CD4-positive, alpha-beta T cell treated with Interleukin-2 at 100 ng/mL for 4 hours (primary cell): ENCODE data around the gene TTLL12.
A peak's percentile ranks its signal among the peaks of the same experiment; 100 is the strongest.

ENCODE experiments used
- DNase-seq: peaks from one replicate; pipeline ENCODE4 v3.0.0-alpha.2; 2020; ENCODE audit warnings: low spot score

The TTLL12 gene

DNA sequence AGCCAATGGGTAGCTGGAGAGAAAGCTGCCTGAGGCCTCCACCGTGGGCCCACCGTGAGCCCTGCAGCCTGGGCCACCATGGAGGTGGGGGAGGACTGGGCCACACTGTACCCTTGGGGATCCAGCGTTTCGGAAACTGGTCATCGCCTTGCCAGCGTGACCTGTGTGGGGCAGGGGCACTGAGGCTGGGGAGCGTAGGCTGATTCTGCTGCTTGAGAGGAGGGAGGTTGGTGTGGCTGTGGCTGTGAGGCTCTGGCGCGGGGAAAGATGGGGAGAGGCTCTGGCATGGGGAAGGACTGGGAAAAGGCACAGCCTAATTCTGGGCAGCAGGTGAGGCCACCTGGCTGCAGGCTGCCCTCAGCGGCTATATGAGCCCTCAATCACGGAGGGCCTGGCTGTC is 12.6 kb upstream of the TTLL12 start:
- DNase-seq = no peak

DNA sequence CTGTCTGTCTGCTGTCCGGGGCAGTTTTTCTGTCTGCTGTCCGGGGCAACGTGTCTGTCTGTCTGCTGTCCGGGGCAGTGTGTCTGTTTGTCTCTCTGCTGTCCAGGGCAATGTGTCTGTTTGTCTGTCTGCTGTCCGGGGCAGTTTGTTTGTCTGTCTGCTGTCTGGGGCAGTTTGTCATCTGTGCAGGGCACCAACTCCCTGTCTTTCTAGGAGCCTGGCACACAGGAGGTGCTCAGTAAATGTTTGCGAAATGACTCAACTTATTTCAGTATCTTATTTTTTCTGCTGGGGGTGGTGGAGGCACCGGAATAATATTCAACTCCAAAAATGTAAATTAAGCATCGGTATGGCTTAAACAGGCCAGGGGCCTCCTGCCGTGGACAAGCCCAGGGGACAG is 12.0 kb upstream of the TTLL12 start:
- no peak for DNase-seq

DNA sequence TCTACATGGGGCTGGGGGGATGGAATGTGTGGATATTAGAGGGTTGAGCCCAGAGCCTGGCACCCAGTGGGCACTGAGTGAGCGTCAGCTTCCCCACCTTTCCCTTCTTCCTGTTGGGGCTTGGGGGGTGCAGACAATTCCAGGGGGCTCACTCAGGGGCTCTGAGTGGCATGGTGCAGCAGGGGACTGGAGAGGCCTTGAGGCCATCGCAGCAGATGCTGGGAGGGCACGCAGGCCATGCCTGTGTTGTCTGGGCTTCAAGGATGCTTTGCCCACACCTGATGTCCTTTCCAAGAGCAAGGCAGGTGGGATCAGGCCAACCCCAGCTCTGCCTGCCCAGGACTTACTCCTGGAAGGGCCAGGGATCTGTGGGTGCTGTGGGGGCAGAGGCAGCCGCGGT is 11.2 kb upstream of the TTLL12 start:
- DNase-seq = no peak

DNA sequence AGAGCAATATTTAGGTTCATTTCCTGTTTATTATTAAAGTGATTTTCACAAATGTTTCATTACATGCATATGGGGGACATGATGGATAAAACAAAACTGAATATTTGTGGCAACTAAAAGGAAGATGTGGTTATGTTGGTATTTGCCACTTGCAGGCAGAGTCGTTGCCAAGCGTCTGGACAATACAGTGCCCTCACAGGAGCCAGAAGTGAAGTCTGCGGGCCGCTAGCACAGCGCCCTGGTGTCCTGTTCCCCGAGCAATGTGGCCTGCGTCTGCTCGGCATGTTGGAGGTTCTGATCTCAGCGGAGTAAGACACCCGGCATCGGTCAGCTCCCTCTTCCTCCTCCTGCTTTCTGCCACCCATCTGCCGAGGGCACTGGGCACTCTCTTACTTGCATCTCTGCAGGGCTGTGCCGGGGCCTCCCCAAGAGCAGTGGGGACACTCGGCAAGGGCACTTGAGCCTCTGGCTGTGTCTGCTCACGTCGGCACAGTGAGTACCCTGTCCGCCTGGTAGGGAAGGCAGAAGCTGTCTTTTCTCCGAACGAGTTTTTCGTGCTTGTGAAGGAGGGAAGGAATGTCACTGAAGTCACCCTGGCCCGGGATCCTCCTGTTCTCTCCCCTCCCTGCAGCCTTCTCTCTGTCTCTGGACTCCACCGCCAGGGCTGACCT is 10.5 kb upstream of the TTLL12 start:
- DNase-seq = no peak

- DNase-seq = no peak
Observed at GRCh38 chr22:43191831-43192230, 4.9 kb upstream of the TTLL12 start.

DNA sequence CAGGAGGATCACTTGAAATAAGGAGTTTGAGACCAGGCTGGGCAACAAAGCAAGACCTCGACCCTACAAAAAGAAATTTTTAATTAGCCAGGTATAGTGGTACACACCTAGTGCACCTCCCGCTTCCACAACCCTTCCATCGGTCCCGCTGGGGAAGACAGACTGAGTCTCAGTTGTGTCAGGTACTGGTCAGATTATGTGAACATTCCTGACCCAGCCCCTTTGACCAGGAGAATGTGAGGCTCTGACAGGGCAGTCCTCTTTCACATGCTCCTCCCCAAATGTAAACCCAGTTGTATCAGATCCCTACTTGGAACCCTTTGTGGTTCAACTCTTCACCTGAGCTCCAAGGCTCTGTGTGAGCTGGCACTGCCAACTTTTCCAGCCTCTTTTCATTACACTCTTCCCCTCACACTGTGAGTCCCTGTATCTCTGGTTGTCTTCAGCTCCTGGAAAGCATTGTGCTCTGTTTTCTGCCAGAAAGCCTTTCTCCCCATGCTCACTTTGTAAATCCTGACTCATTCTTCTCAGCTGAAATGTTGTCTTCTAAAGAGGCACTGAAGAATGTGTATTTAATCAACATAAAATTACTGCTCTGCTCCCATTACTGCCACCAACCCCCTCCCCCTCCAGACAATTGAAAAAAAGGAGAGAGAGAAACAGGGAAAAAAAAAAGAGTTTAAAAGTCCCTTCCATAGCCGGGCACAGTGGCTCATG is 2.1 kb upstream of the TTLL12 start:
- no peak for DNase-seq

GRCh38 chr22:43187171-43188099 is 501 bp upstream of the TTLL12 start:
- peak; percentile 97 for DNase-seq

DNA sequence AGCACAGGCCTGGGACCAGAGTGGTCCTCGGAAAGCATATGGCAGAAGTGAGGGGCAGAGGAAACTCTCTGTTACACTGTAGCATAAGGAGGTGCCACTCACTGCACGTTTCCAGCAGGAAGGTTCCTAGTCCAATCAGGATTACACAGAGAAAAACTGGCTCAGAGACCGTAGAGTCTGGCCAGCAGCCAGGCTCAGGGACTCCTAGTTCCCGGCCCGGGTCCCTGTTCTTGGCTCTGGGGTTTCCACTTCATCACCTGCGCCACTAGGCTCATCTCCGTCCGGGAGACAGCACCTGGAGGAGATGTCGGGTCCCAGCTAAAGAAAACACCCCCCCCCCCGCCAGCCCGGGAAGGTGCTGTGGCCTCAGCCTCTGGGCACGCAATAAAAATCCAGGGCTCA is 1.1 kb downstream of the TTLL12 start:
- no peak for DNase-seq

- no peak for DNase-seq
Observed at GRCh38 chr22:43183496-43184277, 3.2 kb downstream of the TTLL12 start.

DNA sequence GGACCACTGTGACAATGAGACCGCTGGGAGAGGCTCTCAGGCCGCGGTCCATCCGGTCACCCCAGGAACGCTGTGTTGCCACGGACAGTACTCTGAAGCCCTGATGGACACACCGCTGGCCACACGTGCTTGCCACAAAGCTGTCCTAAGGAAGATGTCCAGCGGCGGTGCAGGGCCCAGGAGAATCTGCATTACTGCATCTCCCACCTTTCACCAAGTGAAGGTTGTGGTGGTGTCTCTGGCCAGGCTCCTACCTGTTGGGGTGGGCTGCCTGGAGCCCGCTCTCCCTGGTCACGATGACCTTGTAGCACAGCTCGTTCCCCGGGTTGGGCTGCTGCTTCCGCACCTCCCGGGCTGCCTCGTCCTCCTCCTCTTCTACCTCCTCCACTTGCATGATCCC is 4.2 kb downstream of the TTLL12 start:
- no peak for DNase-seq

DNA sequence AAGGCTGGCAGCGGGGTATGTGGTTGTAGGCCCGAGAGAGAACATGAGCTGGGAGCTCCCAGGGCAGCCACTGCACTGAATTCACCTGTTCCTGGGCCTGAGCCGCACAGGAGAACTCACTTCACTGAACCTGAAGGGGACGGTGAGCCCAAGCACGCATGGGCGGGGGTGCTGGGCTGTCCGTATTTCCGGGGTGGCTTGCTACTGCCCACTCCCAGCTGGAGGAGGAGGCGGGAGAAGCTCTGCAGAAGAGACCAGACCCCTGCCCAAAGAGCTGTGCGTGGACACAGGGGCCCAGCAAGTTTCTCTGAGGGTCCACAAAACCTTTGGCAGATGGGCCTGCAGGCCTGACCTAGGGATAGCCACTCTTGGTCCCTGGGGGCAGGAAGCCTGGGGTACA is 4.8 kb downstream of the TTLL12 start:
- DNase-seq = no peak

DNA sequence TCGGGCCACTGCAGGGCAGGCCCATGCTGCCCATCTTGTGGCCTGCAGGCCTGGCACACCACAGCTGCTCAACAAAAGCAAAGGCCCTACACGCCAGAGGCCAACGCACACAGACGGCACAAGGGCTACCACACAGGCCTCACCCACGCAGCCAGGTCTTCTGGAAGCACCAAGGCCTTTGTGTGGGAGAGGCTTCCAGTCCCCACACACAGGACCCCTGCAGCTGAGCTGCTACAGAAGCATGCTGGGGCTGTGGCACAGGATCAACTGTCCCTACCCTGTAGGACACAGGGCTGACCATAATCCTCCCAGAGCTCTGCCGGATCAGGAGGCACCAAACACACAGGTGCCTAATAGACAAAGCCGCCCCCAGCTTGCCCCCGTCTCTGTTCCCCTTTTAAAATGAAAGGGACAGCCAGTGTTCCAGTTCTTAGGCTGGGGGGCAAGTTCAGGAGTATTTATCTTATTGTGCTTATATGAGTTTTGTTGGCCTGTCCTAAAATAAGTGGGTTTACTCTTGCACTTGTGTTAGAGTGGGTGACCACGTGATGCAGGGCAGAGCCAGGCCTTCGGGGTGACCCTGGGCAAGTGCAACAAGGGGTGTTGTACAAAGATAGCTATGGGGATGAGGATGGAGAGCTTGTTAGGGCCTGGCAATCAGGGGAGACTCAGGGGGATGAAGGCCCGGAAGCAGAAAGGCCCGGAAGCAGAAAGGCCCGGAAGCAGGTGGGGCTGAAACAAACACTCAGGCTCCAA is 5.4 kb downstream of the TTLL12 start:
- no peak for DNase-seq

GRCh38 chr22:43180670-43181069 is 6.3 kb downstream of the TTLL12 start:
- DNase-seq = no peak

- DNase-seq = no peak
Observed at GRCh38 chr22:43179911-43180195, 7.1 kb downstream of the TTLL12 start.

DNA sequence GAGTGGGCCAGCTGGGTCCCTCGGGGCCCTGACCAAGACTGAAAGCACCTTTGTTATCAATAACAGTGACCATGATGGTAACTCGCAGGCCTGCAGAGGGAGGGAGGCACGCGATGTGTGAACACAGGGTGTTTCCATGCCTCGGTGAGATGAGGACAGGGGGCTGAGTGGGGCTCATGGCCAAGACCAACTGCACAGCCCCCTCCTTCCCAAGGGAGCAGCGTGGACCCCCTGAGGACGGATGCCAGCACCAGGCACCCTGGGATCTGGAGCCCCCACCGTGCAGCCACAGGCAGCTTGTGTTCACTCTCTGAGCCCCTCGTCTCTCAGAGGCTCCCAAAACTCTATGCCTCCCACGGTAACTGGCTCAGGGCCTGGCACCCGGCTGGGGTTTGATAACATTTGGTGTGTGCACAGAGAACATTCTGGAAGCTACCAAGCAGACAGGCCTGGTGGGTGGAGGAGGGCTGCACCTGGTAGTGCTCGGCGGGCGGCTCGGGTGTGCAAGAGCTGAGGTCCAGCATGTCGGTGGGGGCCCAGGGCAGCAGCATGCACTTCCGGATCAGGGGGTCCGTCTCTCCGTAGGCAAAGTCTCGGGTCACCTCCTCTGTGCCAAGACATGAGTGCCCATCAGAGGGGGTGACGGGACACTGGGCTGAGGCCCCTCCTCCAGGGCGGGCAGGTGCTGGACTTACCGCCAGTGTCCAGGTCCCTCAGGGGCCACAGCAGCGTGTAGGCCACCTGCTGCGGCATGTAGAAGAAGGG is 7.6 kb downstream of the TTLL12 start:
- no peak for DNase-seq

- DNase-seq = no peak
Observed at GRCh38 chr22:43177479-43177878, 9.5 kb downstream of the TTLL12 start.

DNA sequence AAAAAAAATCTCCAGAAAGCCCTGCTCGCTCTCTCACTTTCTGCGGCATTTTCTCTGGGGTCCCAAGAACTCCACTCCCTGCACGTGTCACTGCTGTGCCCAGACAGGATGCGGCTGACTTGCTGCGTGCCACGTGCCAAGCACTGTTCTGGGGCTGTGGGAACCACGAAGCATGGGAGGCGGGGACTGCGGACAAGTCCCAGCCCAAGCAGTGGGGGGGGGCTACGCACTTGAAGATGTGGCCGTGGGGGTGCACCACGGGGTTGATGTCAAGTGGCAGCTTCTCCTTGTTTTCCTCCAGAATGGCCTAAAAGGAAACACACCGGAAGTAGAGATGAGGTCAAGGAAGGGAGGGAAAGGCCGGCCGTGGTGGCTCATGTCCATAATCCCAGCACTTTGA is 10.8 kb downstream of the TTLL12 start:
- no peak for DNase-seq

GRCh38 chr22:43174941-43175531 is 11.9 kb downstream of the TTLL12 start:
- DNase-seq = no peak

DNA sequence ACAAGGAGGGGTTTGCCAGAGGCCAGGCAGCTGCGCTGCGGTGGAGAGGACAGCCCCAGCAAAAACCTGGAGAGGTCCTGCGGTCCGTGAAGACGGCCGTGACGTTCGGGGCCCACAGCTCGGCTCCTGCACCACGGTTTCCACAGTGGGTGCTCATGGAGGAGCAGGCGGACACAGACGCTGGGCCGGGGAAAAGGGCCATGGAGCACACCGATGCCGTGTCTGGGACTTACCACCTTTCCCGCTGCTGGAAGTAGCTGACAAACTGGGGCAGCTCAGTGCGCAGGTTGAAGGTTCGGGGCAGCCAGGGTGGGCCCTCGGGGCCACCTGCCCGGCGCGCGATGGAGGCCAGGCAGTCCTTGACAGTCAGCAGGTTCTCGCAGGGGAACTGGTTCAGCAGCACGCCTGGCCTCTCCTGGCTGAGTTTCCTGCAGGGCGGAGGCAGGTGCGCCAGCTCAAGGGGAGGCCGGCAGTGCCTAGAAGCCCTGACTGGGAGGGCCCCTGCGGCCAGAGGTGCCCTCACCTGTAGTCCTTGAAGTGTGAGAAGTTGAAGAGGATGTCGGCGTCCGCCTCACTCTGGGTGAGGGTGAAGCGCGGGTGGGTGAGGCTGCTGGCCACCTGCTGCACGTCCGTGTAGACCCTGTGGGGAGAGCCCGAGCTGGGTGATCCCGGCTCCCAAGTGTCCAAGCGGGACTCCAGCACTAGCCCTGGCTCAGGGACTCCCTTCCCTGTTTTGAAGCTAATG is 12.8 kb downstream of the TTLL12 start:
- no peak for DNase-seq

- no peak for DNase-seq
Observed at GRCh38 chr22:43173566-43173965, 13.4 kb downstream of the TTLL12 start.
